Measurements from ENCODE around the gene BLACAT1. TPM values are rescaled to one million over a fixed set of nuclear protein-coding genes. Genes with fewer than 3 reads are reported as not detected.

BLACAT1 gene
- total and polyA plus RNA-seq, 2 of the 13 experiments (the other 11 are each of a cell fraction or from before 2014, with no cell fraction given) = 1.2 to 2.8 TPM

DNA sequence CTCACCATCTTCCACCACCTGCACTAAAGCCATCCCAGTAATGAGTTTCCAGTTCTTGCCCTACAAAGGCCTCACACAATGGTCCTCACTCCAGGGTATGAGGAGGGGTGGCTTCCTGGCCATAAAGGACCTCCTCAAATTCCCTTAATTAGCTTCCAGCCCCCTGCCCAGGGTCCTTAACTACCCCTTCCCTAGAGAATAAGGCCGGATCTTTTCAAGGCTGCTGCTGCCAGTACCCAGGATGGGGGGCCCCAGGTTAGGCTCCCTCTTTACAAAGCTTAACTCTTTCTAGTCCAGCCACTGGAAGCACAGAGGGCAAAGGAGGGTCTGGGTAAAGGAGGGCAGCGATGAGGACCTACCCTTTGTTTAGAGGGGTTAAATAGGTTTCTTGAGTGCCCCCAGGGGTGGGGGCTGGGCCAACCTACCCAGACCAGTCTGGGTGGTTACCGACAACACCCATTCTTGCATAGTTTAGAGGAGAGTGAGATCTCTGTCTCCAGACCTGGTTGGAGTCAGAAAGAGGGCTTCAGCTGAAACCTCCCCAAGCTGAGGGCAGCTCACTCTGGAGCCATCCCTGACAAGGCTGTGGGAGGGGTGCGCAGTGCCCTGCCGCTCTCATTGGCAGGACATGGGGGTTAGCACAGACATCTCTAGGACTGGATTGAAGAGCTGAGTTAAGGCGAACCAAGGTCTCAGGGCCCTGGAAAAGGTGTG lies 7.1 kb downstream of the BLACAT1 start (continued):
- TF ChIP-seq, protein P1, sequence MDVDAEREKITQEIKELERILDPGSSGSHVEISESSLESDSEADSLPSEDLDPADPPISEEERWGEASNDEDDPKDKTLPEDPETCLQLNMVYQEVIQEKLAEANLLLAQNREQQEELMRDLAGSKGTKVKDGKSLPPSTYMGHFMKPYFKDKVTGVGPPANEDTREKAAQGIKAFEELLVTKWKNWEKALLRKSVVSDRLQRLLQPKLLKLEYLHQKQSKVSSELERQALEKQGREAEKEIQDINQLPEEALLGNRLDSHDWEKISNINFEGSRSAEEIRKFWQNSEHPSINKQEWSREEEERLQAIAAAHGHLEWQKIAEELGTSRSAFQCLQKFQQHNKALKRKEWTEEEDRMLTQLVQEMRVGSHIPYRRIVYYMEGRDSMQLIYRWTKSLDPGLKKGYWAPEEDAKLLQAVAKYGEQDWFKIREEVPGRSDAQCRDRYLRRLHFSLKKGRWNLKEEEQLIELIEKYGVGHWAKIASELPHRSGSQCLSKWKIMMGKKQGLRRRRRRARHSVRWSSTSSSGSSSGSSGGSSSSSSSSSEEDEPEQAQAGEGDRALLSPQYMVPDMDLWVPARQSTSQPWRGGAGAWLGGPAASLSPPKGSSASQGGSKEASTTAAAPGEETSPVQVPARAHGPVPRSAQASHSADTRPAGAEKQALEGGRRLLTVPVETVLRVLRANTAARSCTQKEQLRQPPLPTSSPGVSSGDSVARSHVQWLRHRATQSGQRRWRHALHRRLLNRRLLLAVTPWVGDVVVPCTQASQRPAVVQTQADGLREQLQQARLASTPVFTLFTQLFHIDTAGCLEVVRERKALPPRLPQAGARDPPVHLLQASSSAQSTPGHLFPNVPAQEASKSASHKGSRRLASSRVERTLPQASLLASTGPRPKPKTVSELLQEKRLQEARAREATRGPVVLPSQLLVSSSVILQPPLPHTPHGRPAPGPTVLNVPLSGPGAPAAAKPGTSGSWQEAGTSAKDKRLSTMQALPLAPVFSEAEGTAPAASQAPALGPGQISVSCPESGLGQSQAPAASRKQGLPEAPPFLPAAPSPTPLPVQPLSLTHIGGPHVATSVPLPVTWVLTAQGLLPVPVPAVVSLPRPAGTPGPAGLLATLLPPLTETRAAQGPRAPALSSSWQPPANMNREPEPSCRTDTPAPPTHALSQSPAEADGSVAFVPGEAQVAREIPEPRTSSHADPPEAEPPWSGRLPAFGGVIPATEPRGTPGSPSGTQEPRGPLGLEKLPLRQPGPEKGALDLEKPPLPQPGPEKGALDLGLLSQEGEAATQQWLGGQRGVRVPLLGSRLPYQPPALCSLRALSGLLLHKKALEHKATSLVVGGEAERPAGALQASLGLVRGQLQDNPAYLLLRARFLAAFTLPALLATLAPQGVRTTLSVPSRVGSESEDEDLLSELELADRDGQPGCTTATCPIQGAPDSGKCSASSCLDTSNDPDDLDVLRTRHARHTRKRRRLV (CRISPR knock-in tag; IDR thresholded peaks at IDR 0.05) = 0 out of 2 replicates have a peak, but pooled peaks have one; percentile 10
- TF ChIP-seq ATF7 (IDR thresholded peaks at IDR 0.05) (no peak), ATF7 (CRISPR knock-in tag; IDR thresholded peaks at IDR 0.05) (no peak)

DNA sequence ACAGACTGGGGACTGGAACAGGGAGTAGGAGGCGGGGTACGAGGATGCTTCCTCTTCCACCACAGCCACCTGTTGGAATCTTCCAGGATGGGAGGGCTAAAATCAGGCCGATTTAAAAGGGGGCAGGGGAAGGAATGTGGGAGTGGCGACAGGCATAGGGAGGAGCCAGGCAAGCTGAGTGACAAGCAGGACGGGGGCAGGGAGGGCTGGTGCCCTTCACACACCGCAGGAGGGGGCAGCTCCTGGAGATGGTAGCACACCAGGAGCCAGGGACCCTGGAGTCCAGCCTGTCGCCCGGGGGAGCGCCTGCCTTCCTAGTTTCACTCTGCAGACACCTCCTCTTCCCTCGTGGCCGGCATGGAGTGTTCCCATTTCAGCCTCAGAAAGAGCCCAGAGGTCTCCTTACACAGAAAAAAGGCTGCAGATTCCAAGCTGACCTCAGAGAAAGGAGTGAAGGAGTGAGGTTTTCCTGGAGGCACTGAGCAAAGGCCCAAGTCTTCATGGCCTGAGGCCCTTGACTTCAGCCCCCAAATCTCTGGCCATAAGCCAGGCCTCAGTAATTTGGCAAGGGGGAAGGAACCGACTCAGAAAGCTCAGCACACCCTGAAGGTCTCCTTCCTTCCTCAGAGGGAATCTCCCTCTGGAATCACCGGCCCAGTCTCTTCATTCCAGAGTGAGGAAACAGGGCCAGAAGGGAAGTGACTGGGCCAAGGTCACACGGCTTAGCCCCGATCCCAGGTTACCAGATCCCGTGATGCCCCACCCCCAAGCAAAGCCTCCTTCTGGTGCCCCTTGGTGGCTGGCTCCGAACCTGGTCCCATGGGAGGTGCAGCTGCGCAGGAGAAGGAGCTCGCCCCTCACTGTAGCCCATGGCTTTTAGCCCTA lies 8.1 kb downstream of the BLACAT1 start:
- H3K9ac ChIP-seq (ENCODE audit: insufficient read depth, low read depth, low read length) = peak overlapping the region; percentile 85
- H3K79me2 ChIP-seq (ENCODE audit: insufficient read depth, low read length) = peaks cover 24% of the 10 kb centered on the region
- no peaks in the 10 kb centered on the region; a peak in 1 of 5 replicates for H3K36me3 ChIP-seq (replicated peaks in 1 of 2; ENCODE audit: control insufficient read depth in 1 of 2, insufficient read depth in 2 of 2, low read length in 2 of 2)
- ChIA-PET POLR2A (interaction anchor here (1.3 to 6.2 kb wide), 3 partner anchors 7 to 38 kb away, joined by 3 to 95 read pairs (median 20); no protein-coding TSS in a partner anchor), CTCF (ENCODE audit: low intra/inter-chr PET ratio, low total read pairs) (no interaction called here)
- FAIRE-seq = no peak
- no peak for ATAC-seq
- DNase-seq (ENCODE audit: low spot score) = no peak
- no peak overlapping the region for H3K27ac ChIP-seq (ENCODE audit: extremely low read length, insufficient read depth, low read length)
- H3K4me2 ChIP-seq (ENCODE audit: low read depth, low read length) = peak overlapping the region; percentile 95
- H4K20me1 ChIP-seq (ENCODE audit: insufficient read depth, low read length) = 0 out of 2 replicates have a peak, but pooled peaks cover 3% of the 10 kb centered on the region
- intact Hi-C loops (cut with micrococcal nuclease; ENCODE audit: unreplicated experiment) (no loop called here), in situ Hi-C loops (cut with HindIII; ENCODE audit: extremely low pct_ligation_motif_present, low pct_unique_long_range_greater_than_20kb) (no loop called here)
- 56% methylated on average over 16 of the region's 19 CpGs for WGBS (ENCODE audit: low lambda C conversion rate)
- peaks cover 0 to 2% of the 10 kb centered on the region in 2 experiments; a peak in 1 of 5 replicates for H3K27me3 ChIP-seq (ENCODE audit: control insufficient read depth in 1 of 2, insufficient read depth in 2 of 2, low read length in 2 of 2)
- no peaks in the 10 kb centered on the region for H3K9me3 ChIP-seq (ENCODE audit: low read length)
- peak overlapping the region; percentile 68 to 81 (median 71) for H3K4me3 ChIP-seq (replicated peaks in 1 of 3; ENCODE audit: insufficient read depth in 1 of 3, low read depth in 2 of 3, low read length in 3 of 3)
- peaks cover 84% of the 10 kb centered on the region for H3K4me1 ChIP-seq (ENCODE audit: insufficient read depth, low read length)
- no peak overlapping the region for H2AFZ ChIP-seq (ENCODE audit: low read length)
- no TSS peak for BruUV-seq (replicated peaks)
- TF ChIP-seq ZGPAT (CRISPR knock-in tag; IDR thresholded peaks at IDR 0.05) (no peak), ZNF580 (CRISPR knock-in tag; IDR thresholded peaks at IDR 0.05; ENCODE audit: borderline replicate concordance, low read depth) (no peak), ZNF660 (CRISPR knock-in tag; IDR thresholded peaks at IDR 0.05; ENCODE audit: borderline replicate concordance, low read depth) (no peak), HDAC2 (CRISPR knock-in tag; IDR thresholded peaks at IDR 0.05) (peak; percentile 37), SRSF1 (optimal IDR thresholded peaks at IDR 0.05; ENCODE audit: low read depth, low read length) (no peak), ZNF7 (CRISPR knock-in tag; IDR thresholded peaks at IDR 0.05) (peak; percentile 96), MATR3 (CRISPR knock-in tag; IDR thresholded peaks at IDR 0.05) (no peak), SYNCRIP (IDR thresholded peaks at IDR 0.05; ENCODE audit: insufficient read depth, low read depth, low read length) (no peak), TAF1 (CRISPR knock-in tag; IDR thresholded peaks at IDR 0.05) (peak; percentile 20; the same call in 1 of the 2 replicates), SP4 (CRISPR knock-in tag; IDR thresholded peaks at IDR 0.05) (0 out of 2 replicates have a peak, but pooled peaks have one; percentile 7), ZNF788 (CRISPR knock-in tag; IDR thresholded peaks at IDR 0.05; ENCODE audit: borderline replicate concordance) (peak; percentile 24; the same call in 1 of the 2 replicates), SMAD3 (CRISPR knock-in tag; IDR thresholded peaks at IDR 0.05) (no peak)

Data from HepG2 (cell line).